Choroid plexus epithelial cell (primary cell): ENCODE data around the gene KCNK13.

Source experiments
- DNase-seq: peaks from one replicate; pipeline ENCODE4 v3.0.0-alpha.2; 2010; ENCODE audit warnings: low read depth
- H3K4me3 ChIP-seq: 2 replicates; pipeline ENCODE4 v1.5.1; 2011; ENCODE audit warnings: low read depth, mild to moderate bottlenecking, control low read depth, low read length, moderate library complexity
- TF ChIP-seq, protein P1 (sequence below): conservative IDR thresholded peaks from 2 replicates; pipeline ENCODE4 v1.5.1; 2011; ENCODE audit warnings: low read depth, mild to moderate bottlenecking, control low read depth, inconsistent platforms, low read length, moderate library complexity

The KCNK13 gene

DNA sequence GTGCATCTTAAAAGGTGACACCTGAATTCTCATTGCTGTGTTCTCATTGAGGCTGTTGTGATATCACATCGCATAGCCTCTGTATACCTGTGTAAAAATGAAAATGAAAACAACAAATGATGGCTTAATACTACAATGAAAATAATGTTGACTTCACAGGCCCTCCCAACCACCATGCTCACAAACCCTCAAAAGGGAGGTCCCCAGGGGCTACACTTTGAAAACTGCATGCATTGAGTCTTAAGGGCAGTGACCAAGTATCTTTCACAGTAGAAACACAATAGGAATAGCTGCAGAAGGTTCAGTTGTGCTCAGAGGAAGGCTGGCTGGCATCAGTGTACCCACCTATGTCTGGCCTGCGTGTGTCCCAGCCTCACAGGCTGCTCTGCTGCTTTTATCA lies 27.6 kb upstream of the KCNK13 start:
- TF ChIP-seq, protein P1, sequence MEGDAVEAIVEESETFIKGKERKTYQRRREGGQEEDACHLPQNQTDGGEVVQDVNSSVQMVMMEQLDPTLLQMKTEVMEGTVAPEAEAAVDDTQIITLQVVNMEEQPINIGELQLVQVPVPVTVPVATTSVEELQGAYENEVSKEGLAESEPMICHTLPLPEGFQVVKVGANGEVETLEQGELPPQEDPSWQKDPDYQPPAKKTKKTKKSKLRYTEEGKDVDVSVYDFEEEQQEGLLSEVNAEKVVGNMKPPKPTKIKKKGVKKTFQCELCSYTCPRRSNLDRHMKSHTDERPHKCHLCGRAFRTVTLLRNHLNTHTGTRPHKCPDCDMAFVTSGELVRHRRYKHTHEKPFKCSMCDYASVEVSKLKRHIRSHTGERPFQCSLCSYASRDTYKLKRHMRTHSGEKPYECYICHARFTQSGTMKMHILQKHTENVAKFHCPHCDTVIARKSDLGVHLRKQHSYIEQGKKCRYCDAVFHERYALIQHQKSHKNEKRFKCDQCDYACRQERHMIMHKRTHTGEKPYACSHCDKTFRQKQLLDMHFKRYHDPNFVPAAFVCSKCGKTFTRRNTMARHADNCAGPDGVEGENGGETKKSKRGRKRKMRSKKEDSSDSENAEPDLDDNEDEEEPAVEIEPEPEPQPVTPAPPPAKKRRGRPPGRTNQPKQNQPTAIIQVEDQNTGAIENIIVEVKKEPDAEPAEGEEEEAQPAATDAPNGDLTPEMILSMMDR = no peak
- no peak overlapping the region for H3K4me3 ChIP-seq
- DNase-seq = no peak

DNA sequence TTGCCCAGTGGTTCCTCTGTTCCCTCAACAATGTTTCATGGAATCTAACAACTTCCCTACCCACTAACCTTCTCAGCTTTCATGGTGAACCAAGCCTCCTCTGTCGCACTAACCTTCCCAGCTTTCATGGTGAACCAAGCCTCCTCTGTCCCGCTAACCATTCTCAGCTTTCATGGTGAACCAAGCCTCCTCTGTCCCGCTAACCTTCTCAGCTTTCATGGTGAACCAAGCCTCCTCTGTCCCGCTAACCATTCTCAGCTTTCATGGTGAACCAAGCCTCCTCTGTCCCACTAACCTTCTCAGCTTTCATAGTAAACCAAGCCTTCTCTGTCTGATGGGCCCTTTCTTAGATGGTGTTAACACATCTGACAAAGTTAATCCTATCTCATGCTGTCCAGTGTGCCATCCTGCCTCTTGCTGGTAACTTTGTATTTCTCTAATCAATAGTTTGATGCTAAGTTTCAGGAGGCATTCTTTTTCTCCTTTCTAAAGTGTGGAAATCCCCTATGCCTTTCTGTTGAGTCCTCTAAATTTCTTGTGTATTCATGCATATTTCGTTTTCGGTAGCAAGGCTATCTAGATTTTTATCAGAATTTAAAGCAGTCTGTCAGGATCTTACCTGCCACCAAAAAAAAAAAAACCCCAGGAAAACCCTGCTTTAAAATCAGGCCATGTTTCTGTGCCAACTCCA lies 26.8 kb upstream of the KCNK13 start:
- no peak overlapping the region for H3K4me3 ChIP-seq
- TF ChIP-seq, protein P1 = no peak
- no peak for DNase-seq

DNA sequence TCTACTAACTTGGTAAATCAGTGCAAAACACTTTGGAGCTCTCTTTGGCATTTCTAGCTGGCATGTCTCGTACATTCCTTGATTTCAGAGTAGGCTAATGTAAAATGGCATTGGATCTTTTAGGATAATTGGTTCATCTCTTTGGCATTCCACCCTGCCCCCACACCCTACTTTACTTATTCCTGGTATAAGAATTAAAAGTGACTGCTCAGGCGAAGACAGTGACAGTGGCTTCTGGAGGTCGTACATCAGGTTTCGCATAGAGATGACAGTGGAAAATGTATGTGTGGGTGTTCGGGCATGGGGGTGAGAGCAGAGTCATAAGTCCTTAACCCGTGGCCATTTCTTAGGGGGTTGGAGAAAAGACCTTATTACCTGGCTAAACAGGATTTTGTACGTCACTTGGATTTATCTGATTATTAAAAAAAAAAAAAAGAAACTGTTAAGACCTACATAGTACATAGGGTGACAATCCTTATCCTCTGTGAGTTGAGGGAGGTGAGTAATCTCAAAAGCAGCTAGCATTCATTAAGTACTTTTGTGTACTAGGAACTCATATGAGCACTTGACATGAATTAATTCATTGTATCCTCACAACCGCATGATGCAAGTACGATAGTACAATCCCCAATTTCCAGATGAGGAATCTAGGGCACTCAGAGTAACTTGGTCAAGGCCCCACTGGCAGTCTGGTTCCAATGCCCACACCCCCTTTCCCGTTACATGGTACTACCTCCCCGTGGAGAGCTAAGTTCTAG lies 22.4 kb upstream of the KCNK13 start:
- no peak overlapping the region for H3K4me3 ChIP-seq
- TF ChIP-seq, protein P1 = no peak
- DNase-seq = no peak

DNA sequence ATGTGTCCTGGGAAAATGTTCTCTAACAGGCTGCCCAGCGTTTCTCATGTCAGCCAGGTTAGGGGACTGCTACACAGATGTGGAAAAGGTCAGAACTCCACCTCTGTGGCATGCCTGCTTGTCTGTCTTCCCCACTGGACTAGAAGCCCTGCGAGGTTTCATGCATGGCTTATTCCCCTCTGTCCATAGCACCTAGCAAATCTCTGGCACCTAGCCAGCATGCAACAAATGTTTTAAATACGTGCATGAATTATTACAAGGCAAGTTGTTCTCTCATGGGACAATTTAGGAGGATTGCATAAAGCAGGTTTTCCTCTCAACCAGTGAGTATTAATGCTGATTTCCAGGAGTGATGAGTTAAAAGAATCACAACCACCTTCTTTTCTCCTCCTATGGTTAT lies 21.4 kb upstream of the KCNK13 start:
- no peak for DNase-seq
- no peak overlapping the region for H3K4me3 ChIP-seq
- TF ChIP-seq, protein P1 = no peak

DNA sequence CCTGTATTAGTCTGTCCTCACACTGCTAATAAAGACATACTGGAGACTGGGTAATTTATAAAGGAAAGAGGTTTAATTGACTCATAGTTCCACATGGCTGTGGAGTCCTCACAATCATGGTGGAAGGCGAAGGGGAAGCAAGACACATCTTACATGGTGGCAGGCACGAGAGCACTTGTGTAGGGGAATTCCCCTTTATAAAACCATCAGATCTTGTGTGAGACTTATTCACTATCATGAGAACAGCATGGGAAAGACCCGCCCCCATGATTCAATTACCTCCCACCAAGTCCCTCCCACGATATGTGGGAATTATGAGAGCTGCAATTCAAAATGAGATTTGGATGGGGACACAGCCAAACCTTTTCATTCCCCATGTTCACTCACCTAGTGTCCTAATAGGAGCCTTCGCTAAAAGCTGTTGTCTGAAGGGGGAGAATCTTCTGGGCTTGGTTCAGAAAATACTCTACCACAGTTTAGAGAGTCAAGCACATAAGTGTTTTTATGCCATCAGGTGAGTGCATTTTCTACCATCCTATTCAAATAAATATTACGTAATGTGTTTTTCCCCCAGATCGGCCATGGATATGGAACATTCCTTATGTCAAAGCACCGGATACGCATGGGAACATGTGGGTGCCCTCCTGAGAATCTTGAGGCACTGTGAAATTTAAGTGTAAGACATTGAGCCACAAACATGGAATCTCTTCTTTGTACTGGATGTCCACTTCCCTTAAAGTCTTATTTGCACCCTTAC lies 19.1 kb upstream of the KCNK13 start:
- TF ChIP-seq, protein P1 = no peak
- DNase-seq = no peak
- no peak overlapping the region for H3K4me3 ChIP-seq

DNA sequence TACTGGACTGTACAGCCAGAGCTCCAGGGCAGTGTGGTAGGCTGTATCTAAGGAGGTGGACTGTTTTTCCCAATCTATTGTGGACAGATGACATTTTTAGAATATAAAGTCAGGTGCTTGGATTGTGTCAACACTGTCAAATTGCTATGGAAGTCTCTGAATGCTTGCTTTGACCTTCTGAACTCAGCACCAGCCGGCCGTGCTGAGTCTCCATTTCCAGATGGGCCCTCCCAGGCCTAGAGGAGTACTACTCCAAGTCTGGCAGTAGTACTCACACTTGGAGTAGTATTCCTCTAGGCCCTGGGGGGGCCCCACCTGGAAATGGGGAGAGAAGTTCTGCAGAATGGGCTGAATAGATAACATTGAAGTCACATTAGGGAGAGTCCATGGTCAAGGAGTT lies 16.2 kb upstream of the KCNK13 start:
- TF ChIP-seq, protein P1 = no peak
- no peak overlapping the region for H3K4me3 ChIP-seq
- DNase-seq = peak; percentile 23
